ENCODE data around the gene ERICH4. TPM values are rescaled to one million over a fixed set of nuclear protein-coding genes. Genes with fewer than 3 reads are reported as not detected.
A peak's percentile ranks its signal among the peaks of the same experiment; 100 is the strongest.

The ERICH4 gene
- total RNA-seq, 4 donors from 2014 or later = 17.3 to 49.0 (median 22.3) TPM

DNA sequence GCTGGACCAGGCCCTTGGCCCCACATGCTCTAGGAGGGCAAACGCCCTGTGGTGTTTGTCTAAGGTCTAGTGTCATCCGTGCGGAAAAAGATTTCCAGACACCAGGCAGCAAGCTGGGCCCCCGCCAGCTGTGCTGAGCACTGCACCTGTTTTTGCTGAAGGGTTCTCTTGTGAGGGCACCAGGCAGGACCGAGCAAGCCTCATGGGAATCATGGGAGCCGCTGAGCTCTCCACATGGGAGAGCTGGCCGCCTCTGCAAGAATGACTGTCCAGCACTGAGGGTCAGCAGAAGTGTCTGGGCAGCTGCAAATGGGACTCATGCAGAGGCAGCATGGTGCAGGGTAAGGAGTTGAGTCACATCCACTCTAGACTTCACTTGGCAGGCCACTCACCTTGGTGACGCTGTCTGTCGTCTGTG, 27.8 kb upstream of the ERICH4 start:
- Histone ChIP-seq H3K27ac (no peak overlapping the region), H3K36me3 (peaks cover 0 to 84% (median 0%) of the 10 kb centered on the region in 3 donors)

DNA sequence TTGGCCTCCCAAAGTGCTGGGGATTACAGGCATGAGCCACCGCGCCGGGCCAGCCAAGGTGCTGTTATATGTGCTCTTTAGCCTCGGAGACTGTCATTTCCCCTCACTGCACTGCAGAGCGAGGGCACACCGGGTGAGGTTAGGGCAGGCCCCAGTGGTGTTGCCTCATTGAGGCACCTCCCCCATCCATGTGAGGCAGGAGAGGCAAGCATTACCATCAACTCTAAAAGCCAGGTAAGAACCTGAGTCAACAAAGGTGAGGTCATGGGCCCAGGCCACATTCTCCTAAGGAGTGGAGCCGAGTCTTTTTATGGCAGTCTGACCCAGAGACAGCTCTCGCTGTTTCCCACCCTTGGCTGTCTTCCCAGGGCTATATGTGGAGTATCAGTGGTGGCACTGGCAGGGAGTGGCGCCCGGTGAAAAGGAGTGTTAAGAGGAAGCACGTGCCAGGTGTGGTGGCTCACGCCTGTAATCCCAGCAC, 26.7 kb upstream of the ERICH4 start:
- peak overlapping the region in 3 of 4 donors; percentile 27 to 72 (median 70) for H3K27ac ChIP-seq
- no peak overlapping the region for H3K4me3 ChIP-seq
- peak in 2 of 3 donors; percentile 88 to 92 for DNase-seq
- H3K27me3 ChIP-seq = no peaks in the 10 kb centered on the region
- TF ChIP-seq, protein P1, sequence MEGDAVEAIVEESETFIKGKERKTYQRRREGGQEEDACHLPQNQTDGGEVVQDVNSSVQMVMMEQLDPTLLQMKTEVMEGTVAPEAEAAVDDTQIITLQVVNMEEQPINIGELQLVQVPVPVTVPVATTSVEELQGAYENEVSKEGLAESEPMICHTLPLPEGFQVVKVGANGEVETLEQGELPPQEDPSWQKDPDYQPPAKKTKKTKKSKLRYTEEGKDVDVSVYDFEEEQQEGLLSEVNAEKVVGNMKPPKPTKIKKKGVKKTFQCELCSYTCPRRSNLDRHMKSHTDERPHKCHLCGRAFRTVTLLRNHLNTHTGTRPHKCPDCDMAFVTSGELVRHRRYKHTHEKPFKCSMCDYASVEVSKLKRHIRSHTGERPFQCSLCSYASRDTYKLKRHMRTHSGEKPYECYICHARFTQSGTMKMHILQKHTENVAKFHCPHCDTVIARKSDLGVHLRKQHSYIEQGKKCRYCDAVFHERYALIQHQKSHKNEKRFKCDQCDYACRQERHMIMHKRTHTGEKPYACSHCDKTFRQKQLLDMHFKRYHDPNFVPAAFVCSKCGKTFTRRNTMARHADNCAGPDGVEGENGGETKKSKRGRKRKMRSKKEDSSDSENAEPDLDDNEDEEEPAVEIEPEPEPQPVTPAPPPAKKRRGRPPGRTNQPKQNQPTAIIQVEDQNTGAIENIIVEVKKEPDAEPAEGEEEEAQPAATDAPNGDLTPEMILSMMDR (IDR thresholded peaks at IDR 0.05) = no peak
- TF ChIP-seq POLR2A (IDR thresholded peaks at IDR 0.05) = peak in 1 of 2 donors; percentile 35
- peaks cover 0 to 27% (median 3%) of the 10 kb centered on the region in 4 donors for H3K4me1 ChIP-seq
- H3K9me3 ChIP-seq = no peaks in the 10 kb centered on the region
- H3K36me3 ChIP-seq = peaks cover 0 to 84% (median 0%) of the 10 kb centered on the region in 3 donors

More for the DNA sequence above, 27.8 kb upstream of the ERICH4 start:
- no peaks in the 10 kb centered on the region for H3K27me3 ChIP-seq
- peaks cover 0 to 23% (median 3%) of the 10 kb centered on the region in 4 donors for H3K4me1 ChIP-seq
- DNase-seq = no peak
- no peaks in the 10 kb centered on the region for H3K9me3 ChIP-seq
- H3K4me3 ChIP-seq = no peak overlapping the region
- TF ChIP-seq POLR2A (IDR thresholded peaks at IDR 0.05) = no peak
- TF ChIP-seq, protein P1 (IDR thresholded peaks at IDR 0.05) = no peak

DNA sequence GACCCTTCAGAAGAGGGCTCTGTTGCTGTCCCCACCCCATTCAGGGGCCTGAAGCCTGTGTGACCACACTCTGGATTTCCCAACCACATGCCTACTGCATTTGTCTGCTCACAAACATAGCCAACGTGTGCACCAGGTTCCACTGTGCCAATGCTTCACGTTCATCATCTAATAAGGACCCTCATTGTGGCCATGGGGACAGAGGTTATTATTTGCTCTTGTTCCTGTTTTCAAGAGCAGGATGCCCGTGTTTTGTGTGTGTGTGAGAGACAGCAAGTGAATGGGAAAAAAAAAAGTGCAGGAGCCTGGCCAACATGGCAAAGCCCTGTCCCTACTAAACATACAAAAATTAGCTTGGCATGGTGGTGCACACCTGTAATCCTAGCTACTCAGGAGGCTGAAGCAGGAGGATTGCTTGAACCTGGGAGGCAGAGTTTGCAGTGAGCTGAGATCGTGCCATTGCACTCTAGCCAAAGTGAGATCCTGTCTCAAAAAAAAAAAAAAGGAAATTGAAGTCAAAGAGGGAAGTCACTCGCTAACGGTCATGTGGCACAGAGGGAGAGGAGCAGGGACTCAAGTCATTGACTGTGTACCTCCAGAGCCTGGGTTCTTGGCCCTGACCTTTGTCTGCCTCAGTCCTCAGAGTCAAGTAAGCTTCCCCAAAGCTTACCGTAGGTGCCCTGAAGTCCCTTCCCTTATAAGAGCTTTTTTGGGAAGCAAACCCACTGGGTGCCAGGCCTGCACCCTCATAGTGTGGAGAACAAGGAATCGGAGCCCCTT, 22.7 kb upstream of the ERICH4 start:
- Histone ChIP-seq H3K27ac (peak overlapping the region; percentile 25 to 73 (median 43)), H3K9me3 (no peaks in the 10 kb centered on the region), H3K27me3 (no peaks in the 10 kb centered on the region), H3K4me1 (peaks cover 0 to 54% (median 3%) of the 10 kb centered on the region in 4 donors), H3K36me3 (peaks cover 0 to 75% (median 2%) of the 10 kb centered on the region in 3 donors), H3K4me3 (no peak overlapping the region)
- TF ChIP-seq, protein P1 (IDR thresholded peaks at IDR 0.05) = no peak
- TF ChIP-seq POLR2A (IDR thresholded peaks at IDR 0.05) = no peak
- DNase-seq = no peak

DNA sequence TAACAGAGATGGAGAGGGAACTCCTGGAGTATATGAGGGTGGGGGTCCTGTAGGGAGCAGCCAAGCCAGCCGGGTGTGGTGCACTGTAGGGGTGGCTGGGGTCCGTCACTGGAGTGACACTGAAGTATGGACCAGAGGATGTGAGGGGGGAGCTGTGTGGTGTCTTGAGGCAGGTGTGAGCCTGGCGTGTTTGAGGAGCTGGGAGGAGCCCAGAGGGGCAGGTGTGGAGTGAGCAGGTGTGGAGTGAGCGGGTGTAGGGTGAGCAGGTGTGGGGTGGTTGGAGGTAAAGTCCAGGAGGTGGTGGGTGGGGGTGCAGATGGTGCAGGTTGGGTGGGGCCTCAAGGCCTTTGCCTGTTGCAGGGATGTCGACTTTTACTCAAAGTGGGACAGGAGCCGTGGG, 21.6 kb upstream of the ERICH4 start:
- Histone ChIP-seq H3K36me3 (peaks cover 0 to 78% (median 2%) of the 10 kb centered on the region in 3 donors), H3K4me1 (peaks cover 0 to 61% (median 3%) of the 10 kb centered on the region in 4 donors), H3K9me3 (no peaks in the 10 kb centered on the region), H3K27me3 (no peaks in the 10 kb centered on the region), H3K27ac (peak overlapping the region in 2 of 4 donors; percentile 60 to 73), H3K4me3 (no peak overlapping the region)
- peak in 2 of 3 donors; percentile 73 to 82 for DNase-seq
- no peak for TF ChIP-seq POLR2A (IDR thresholded peaks at IDR 0.05)
- TF ChIP-seq, protein P1 (IDR thresholded peaks at IDR 0.05) = no peak

DNA sequence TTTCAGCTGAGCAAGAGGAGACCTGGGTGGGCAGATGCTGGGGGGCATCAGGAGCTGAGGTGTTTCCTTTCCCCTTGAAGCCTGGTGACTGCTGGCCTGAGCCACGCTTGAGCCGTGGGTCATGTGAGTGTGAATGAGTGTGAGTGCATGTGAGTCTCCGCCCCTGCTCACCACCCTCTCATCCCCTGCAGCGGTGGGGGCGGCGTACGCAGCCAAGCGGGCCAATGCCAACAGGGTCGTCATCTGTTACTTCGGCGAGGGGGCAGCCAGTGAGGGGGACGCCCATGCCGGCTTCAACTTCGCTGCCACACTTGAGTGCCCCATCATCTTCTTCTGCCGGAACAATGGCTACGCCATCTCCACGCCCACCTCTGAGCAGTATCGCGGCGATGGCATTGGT, 21.0 kb upstream of the ERICH4 start:
- no peaks in the 10 kb centered on the region for H3K27me3 ChIP-seq
- peak in 1 of 3 donors; percentile 54 for DNase-seq
- TF ChIP-seq, protein P1 (IDR thresholded peaks at IDR 0.05) = no peak
- TF ChIP-seq POLR2A (IDR thresholded peaks at IDR 0.05) = no peak
- no peak overlapping the region for H3K4me3 ChIP-seq
- H3K9me3 ChIP-seq = no peaks in the 10 kb centered on the region
- H3K27ac ChIP-seq = peak overlapping the region in 2 of 4 donors; percentile 60 to 73
- peaks cover 0 to 72% (median 2%) of the 10 kb centered on the region in 3 donors for H3K36me3 ChIP-seq
- peaks cover 0 to 68% (median 4%) of the 10 kb centered on the region in 4 donors for H3K4me1 ChIP-seq
